HCT116 (cell line): ENCODE results near the gene KRT77. TPM values are rescaled to one million over a fixed set of nuclear protein-coding genes. Genes with fewer than 3 reads are reported as not detected.

Source experiments
- ATAC-seq: fragments of 200-7000 bp; cut with Tn5 transposase; 2 replicates; pipeline ENCODE4 v1.9.1; 2020; ENCODE audit warnings: mild to moderate bottlenecking, moderate library complexity
- BruUV-seq: library from RNA; stranded (reverse); fragments of 400-500 nt; replicated peaks from 2 replicates; lab custom pipeline; 2021; lab: Mats Ljungman, UMichigan
- CTCF ChIA-PET: fragments of 300-600 bp; sonication (Branson Sonifier 250); formaldehyde crosslinking; loops from one replicate; lab custom pipeline; 2021; ENCODE audit warnings: antibody characterized with exemption; lab: Charles Lee
- POLR2A ChIA-PET: fragments of 300-600, 350-600 bp; sonication (Branson Sonifier 250); formaldehyde crosslinking; loops from one replicate; lab custom pipeline; 2021; ENCODE audit warnings: antibody characterized with exemption; lab: Charles Lee
- RAD21 ChIA-PET, 2 experiments: fragments of 300-600 bp; sonication (Branson Sonifier 250); formaldehyde crosslinking; loops; one replicate each; lab custom pipeline; 2023; ENCODE audit warnings: low total read pairs in 2 of 2; ENCODE audit not compliant: uncharacterized antibody in 2 of 2, unreplicated experiment in 2 of 2, low non-redundant PET in 1 of 2; lab: Charles Lee
- DNase-seq: peaks from one replicate; pipeline ENCODE4 v3.0.0-alpha.2; 2010; ENCODE audit warnings: low read depth, low spot score
- H2AFZ ChIP-seq: fragments of 200-600 bp; shearing (Covaris generic), sonication (generic); 2 replicates; pipeline ENCODE4 v1.6.1; 2017; ENCODE audit warnings: low read depth, mixed run types, mixed read lengths, antibody characterized with exemption, low read length; ENCODE audit not compliant: poor library complexity, severe bottlenecking
- H3K27ac ChIP-seq: 2 replicates; pipeline ENCODE4 v1.5.1; 2012; ENCODE audit warnings: low read depth, low read length
- H3K27me3 ChIP-seq: fragments of 200-600 bp; sonication (generic); 2 replicates; pipeline ENCODE4 v1.6.1; 2016; ENCODE audit warnings: mixed run types, low read length, mixed read lengths; ENCODE audit not compliant: insufficient read depth
- H3K36me3 ChIP-seq, 2 experiments: fragments of 200-500 bp in 1 of 2; fragments of 200-600 bp in 1 of 2; sonication (Bioruptor generic) in 1 of 2; sonication (generic) in 1 of 2; 2 replicates each; pipeline versions ENCODE4 v1.5.1 to v1.6.1; 2014 to 2016; ENCODE audit warnings: low read length in 2 of 2, inconsistent platforms in 1 of 2, mixed read lengths in 1 of 2, mixed run types in 1 of 2; ENCODE audit not compliant: insufficient read depth in 2 of 2, control insufficient read depth in 1 of 2
- H3K4me1 ChIP-seq, 2 experiments: fragments of 200-600 bp in 1 of 2; sonication (generic) in 1 of 2; 2 replicates each; pipeline versions ENCODE4 v1.5.1 to v1.6.1; 2012 to 2017; ENCODE audit warnings: low read length in 2 of 2, inconsistent platforms in 1 of 2, mild to moderate bottlenecking in 1 of 2, mixed read lengths in 1 of 2, mixed run types in 1 of 2, moderate library complexity in 1 of 2; ENCODE audit not compliant: insufficient read depth in 2 of 2, control insufficient read depth in 1 of 2
- H3K4me2 ChIP-seq: fragments of 200-600 bp; sonication (generic); 2 replicates; pipeline ENCODE4 v1.6.1; 2017; ENCODE audit warnings: mixed run types, low read length, mixed read lengths
- H3K4me3 ChIP-seq, 2 experiments: fragments of 200-600 bp in 1 of 2; sonication (generic) in 1 of 2; replicated peaks in 1 of 2; 2 replicates each; pipeline ENCODE4 v1.5.1; 2011 to 2016; ENCODE audit warnings: low read length in 2 of 2, control low read depth in 1 of 2, low read depth in 1 of 2, mild to moderate bottlenecking in 1 of 2, mixed read lengths in 1 of 2, mixed run types in 1 of 2
- H3K79me2 ChIP-seq: fragments of 200-600 bp; sonication (generic); 2 replicates; pipeline ENCODE4 v1.6.1; 2017; ENCODE audit warnings: mild to moderate bottlenecking, mixed run types, low read length, moderate library complexity, mixed read lengths; ENCODE audit not compliant: insufficient read depth
- H3K9ac ChIP-seq: fragments of 200-600 bp; sonication (generic); 2 replicates; pipeline ENCODE4 v1.6.1; 2016; ENCODE audit warnings: low read length, mixed read lengths
- H3K9me2 ChIP-seq: fragments of 200-600 bp; sonication (generic), shearing (Covaris generic); 2 replicates; pipeline ENCODE4 v1.6.1; 2017; ENCODE audit warnings: mixed run types, mild to moderate bottlenecking, moderate library complexity; ENCODE audit not compliant: insufficient read depth
- H3K9me3 ChIP-seq, 2 experiments: fragments of 200-500 bp in 1 of 2; fragments of 200-600 bp in 1 of 2; sonication (Bioruptor generic) in 1 of 2; sonication (generic) in 1 of 2; 2 replicates each; pipeline ENCODE4 v1.6.1; 2014 to 2017; ENCODE audit warnings: low read length in 2 of 2, mixed read lengths in 2 of 2, inconsistent platforms in 1 of 2, low read depth in 1 of 2, mild to moderate bottlenecking in 1 of 2, mixed run types in 1 of 2, moderate library complexity in 1 of 2; ENCODE audit not compliant: control insufficient read depth in 1 of 2, insufficient read depth in 1 of 2
- H4K20me1 ChIP-seq: fragments of 200-600 bp; sonication (generic), shearing (Covaris generic); 2 replicates; pipeline ENCODE4 v1.6.1; 2017; ENCODE audit warnings: mixed run types, mild to moderate bottlenecking, moderate library complexity; ENCODE audit not compliant: insufficient read depth
- CBX3 ChIP-seq: IDR thresholded peaks from 2 replicates; pipeline ENCODE4 v1.6.1; 2012; ENCODE audit warnings: low read depth
- CTCF ChIP-seq, 3 experiments: fragments of 200-600 bp in 1 of 3; sonication (generic) in 1 of 3; IDR thresholded peaks in 2 of 3; conservative IDR thresholded peaks in 1 of 3; 2 replicates each; pipeline ENCODE4 v1.5.1; 2012 to 2017; ENCODE audit warnings: low read depth in 2 of 3, low read length in 2 of 3, antibody characterized with exemption in 1 of 3, borderline replicate concordance in 1 of 3, control low read depth in 1 of 3, mild to moderate bottlenecking in 1 of 3, mixed read lengths in 1 of 3, mixed run types in 1 of 3, moderate library complexity in 1 of 3; ENCODE audit not compliant: insufficient read depth in 1 of 3
- EGR1 ChIP-seq: IDR thresholded peaks from 2 replicates; pipeline ENCODE4 v1.6.1; 2012; ENCODE audit warnings: low read depth
- ELF1 ChIP-seq: IDR thresholded peaks from 2 replicates; pipeline ENCODE4 v1.6.1; 2012; ENCODE audit warnings: low read depth, borderline replicate concordance
- EZH2 ChIP-seq: fragments of 200-600 bp; sonication (generic); IDR thresholded peaks from 2 replicates; pipeline ENCODE4 v1.6.1; 2017; ENCODE audit warnings: antibody characterized with exemption, mixed run types
- EZH2phosphoT487 ChIP-seq: fragments of 200-600 bp; IDR thresholded peaks from 2 replicates; pipeline ENCODE4 v1.6.1; 2018; ENCODE audit warnings: antibody characterized with exemption, borderline replicate concordance
- FOSL1 ChIP-seq: IDR thresholded peaks from 2 replicates; pipeline ENCODE4 v1.6.1; 2012; ENCODE audit warnings: low read depth
- JUND ChIP-seq: IDR thresholded peaks from 2 replicates; pipeline ENCODE4 v1.6.1; 2012
- MAX ChIP-seq: IDR thresholded peaks from 2 replicates; pipeline ENCODE4 v1.6.1; 2012
- POLR2A ChIP-seq: IDR thresholded peaks from 2 replicates; pipeline ENCODE4 v1.7.0; 2011; ENCODE audit warnings: borderline replicate concordance; ENCODE audit not compliant: insufficient read depth, insufficient read length; ENCODE audit errors: extremely low read depth
- POLR2AphosphoS5 ChIP-seq: IDR thresholded peaks from 2 replicates; pipeline ENCODE4 v1.6.1; 2011; ENCODE audit warnings: mild to moderate bottlenecking, low read depth, low read length, moderate library complexity
- RAD21 ChIP-seq: IDR thresholded peaks from 2 replicates; pipeline ENCODE4 v1.6.1; 2012; ENCODE audit warnings: low read depth, mild to moderate bottlenecking
- SIN3A ChIP-seq: IDR thresholded peaks from 2 replicates; pipeline ENCODE4 v1.6.1; 2012; ENCODE audit warnings: low read depth
- SP1 ChIP-seq: IDR thresholded peaks from 2 replicates; pipeline ENCODE4 v1.6.1; 2012; ENCODE audit warnings: low read depth
- SRF ChIP-seq: IDR thresholded peaks from 2 replicates; pipeline ENCODE4 v1.6.1; 2012; ENCODE audit warnings: low read depth
- ZFX ChIP-seq: fragments of 450-650 bp; IDR thresholded peaks from 2 replicates; pipeline ENCODE4 v1.6.1; 2017
- intact Hi-C: fragments of 100-400 bp; cut with micrococcal nuclease; formaldehyde crosslinking; loops from 2 replicates; pipeline ENCODE4 v1.10.0; 2022
- total RNA-seq: library from RNA; stranded (reverse); gene quantifications from one replicate; pipeline ENCODE4 v1.2.1, GENCODE V29; 2021; ENCODE audit not compliant: unreplicated experiment

The KRT77 gene
- total RNA-seq, 1 experiment from 2014 or later = not detected

- Histone ChIP-seq H3K9me2 (no peaks in the 10 kb centered on the region), H3K4me1 (no peaks in the 10 kb centered on the region), H3K27ac (no peak overlapping the region), H3K9me3 (no peaks in the 10 kb centered on the region), H3K36me3 (no peaks in the 10 kb centered on the region), H3K4me3 (no peak overlapping the region), H4K20me1 (no peaks in the 10 kb centered on the region), H3K79me2 (no peaks in the 10 kb centered on the region), H2AFZ (no peak overlapping the region), H3K27me3 (peaks cover 6% of the 10 kb centered on the region; the same call in 1 of the 2 replicates), H3K4me2 (no peak overlapping the region), H3K9ac (no peak overlapping the region)
- no TSS peak for BruUV-seq
- ATAC-seq (no peak), DNase-seq (no peak)
- ChIA-PET CTCF (no interaction called here), RAD21 (no interaction called here), POLR2A (no interaction called here)
- intact Hi-C loops = no loop called here
- TF ChIP-seq POLR2AphosphoS5 (no peak), ZFX (no peak), CTCF (IDR thresholded peaks at IDR 0.05 in 2 of 3, conservative IDR thresholded peaks at IDR 0.05 in 1 of 3; ENCODE audit: borderline replicate concordance in 1 of 3, insufficient read depth in 1 of 3, low read depth in 2 of 3, low read length in 2 of 3) (no peak), EZH2phosphoT487 (no peak), RAD21 (no peak), FOSL1 (no peak), SP1 (no peak), ELF1 (no peak), EGR1 (no peak), CBX3 (no peak), MAX (no peak), SRF (no peak), POLR2A (no peak), EZH2 (no peak), JUND (no peak), SIN3A (no peak)
These were observed 554 bp upstream of the KRT77 start for GRCh38 chr12:52703878-52704277.
